ENCODE data around the gene IRAK2. TPM values are rescaled to one million over a fixed set of nuclear protein-coding genes. Genes with fewer than 3 reads are reported as not detected.

The IRAK2 gene
- total and polyA plus RNA-seq, 2 donors (not counting 3 experiments of a cell fraction or from before 2014, with no cell fraction given), result 7.9 to 10.0 TPM

DNA sequence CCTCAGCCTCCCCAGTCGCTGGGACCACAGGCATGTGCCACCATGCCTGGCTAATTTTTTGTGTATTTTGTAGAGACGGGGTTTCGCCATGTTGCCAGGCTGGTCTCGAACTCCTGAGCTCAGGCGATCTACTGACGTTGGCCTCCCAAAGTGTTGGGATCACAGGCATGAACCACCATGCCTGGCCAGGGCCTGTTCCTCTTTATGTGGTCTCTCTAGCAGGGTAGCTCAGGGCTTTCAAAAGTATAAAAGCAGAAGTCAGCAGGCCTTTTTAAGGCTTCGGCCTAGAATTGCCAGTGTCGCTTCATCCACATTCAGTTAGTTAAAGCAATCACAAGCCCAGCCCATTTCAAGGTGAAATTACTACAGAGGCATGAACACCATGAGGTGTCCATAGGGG, 15.5 kb upstream of the IRAK2 start:
- TF ChIP-seq POLR2A (IDR thresholded peaks at IDR 0.05; ENCODE audit: low read depth, low read length) (no peak), POLR2AphosphoS5 (IDR thresholded peaks at IDR 0.05; ENCODE audit: insufficient read depth, low read depth, low read length) (no peak), FOS (IDR thresholded peaks at IDR 0.05; ENCODE audit: borderline replicate concordance, insufficient read depth, low read length) (no peak), GATA2 (IDR thresholded peaks at IDR 0.05; ENCODE audit: insufficient read depth, insufficient read length, low read depth, low read length) (no peak), MYC (IDR thresholded peaks at IDR 0.05; ENCODE audit: low read depth, low read length) (no peak), JUN (IDR thresholded peaks at IDR 0.05; ENCODE audit: borderline replicate concordance, insufficient read depth, insufficient read length, low read depth) (no peak), EZH2 (IDR thresholded peaks at IDR 0.05; ENCODE audit: borderline replicate concordance, low read depth, low read length, severe bottlenecking) (no peak)
- TF ChIP-seq, protein P1, sequence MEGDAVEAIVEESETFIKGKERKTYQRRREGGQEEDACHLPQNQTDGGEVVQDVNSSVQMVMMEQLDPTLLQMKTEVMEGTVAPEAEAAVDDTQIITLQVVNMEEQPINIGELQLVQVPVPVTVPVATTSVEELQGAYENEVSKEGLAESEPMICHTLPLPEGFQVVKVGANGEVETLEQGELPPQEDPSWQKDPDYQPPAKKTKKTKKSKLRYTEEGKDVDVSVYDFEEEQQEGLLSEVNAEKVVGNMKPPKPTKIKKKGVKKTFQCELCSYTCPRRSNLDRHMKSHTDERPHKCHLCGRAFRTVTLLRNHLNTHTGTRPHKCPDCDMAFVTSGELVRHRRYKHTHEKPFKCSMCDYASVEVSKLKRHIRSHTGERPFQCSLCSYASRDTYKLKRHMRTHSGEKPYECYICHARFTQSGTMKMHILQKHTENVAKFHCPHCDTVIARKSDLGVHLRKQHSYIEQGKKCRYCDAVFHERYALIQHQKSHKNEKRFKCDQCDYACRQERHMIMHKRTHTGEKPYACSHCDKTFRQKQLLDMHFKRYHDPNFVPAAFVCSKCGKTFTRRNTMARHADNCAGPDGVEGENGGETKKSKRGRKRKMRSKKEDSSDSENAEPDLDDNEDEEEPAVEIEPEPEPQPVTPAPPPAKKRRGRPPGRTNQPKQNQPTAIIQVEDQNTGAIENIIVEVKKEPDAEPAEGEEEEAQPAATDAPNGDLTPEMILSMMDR (IDR thresholded peaks at IDR 0.05; ENCODE audit: extremely low read depth in 1 of 2, insufficient read depth in 1 of 2, low read depth in 1 of 2, low read length in 2 of 2), result no peak
- TF ChIP-seq, protein P2, sequence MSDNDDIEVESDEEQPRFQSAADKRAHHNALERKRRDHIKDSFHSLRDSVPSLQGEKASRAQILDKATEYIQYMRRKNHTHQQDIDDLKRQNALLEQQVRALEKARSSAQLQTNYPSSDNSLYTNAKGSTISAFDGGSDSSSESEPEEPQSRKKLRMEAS (IDR thresholded peaks at IDR 0.05; ENCODE audit: insufficient read depth, insufficient read length), result no peak
- H3K79me2 ChIP-seq (ENCODE audit: control insufficient read depth, insufficient read depth, low read length), result peaks cover 26% of the 10 kb centered on the region
- DNase-seq (ENCODE audit: low read depth, low spot score), result no peak
- no peaks in the 10 kb centered on the region for H3K9me3 ChIP-seq (replicated peaks; ENCODE audit: control insufficient read depth, insufficient read depth, low read length)
- no peaks in the 10 kb centered on the region for H3K27me3 ChIP-seq (ENCODE audit: control insufficient read depth in 2 of 2, insufficient read depth in 2 of 2, low read length in 2 of 2)
- BruUV-seq (replicated peaks), result no TSS peak
- intact Hi-C loops (cut with micrococcal nuclease) (loop anchor here (10.0 kb wide), 1 partner anchor 334 kb away; the partner anchor contains the start of gene TTLL3), dilution Hi-C loops (cut with MboI; ENCODE audit: extremely low pct_ligation_motif_present, low sequenced_read_pairs) (no loop called here)
- no peak overlapping the region for H3K27ac ChIP-seq (ENCODE audit: insufficient read depth, low read depth, low read length)
- no peak overlapping the region for H3K4me2 ChIP-seq (ENCODE audit: insufficient read depth, low read length)
- no peaks in the 10 kb centered on the region for H3K9me1 ChIP-seq (replicated peaks; ENCODE audit: control insufficient read depth, extremely low read depth, insufficient read depth, low read length)
- H3K4me1 ChIP-seq (ENCODE audit: control insufficient read depth, extremely low read depth, insufficient read depth, low read length), result peaks cover 3% of the 10 kb centered on the region
- ChIA-PET CTCF (no interaction called here), POLR2A (no interaction called here)
- no peak for FAIRE-seq
- H4K20me1 ChIP-seq (replicated peaks; ENCODE audit: control insufficient read depth, extremely low read depth, insufficient read depth, low read length), result peaks cover 2% of the 10 kb centered on the region
- H2AFZ ChIP-seq (ENCODE audit: low read depth, low read length), result no peak overlapping the region
- peaks cover 8 to 12% of the 10 kb centered on the region in 2 experiments for H3K36me3 ChIP-seq (ENCODE audit: control insufficient read depth in 2 of 2, extremely low read depth in 1 of 2, insufficient read depth in 2 of 2, low read length in 2 of 2)
- no peak overlapping the region for H3K9ac ChIP-seq (replicated peaks; ENCODE audit: extremely low read depth, insufficient read depth, low read length)
- no peak overlapping the region for H3K4me3 ChIP-seq (replicated peaks in 1 of 3; ENCODE audit: insufficient read depth in 1 of 3, low read depth in 1 of 3, low read length in 3 of 3)
